ENCODE results near the gene OR13C5. TPM values are rescaled to one million over a fixed set of nuclear protein-coding genes. Genes with fewer than 3 reads are reported as not detected.
"Not testable (repeated sequence)": the region's sequence is repeated elsewhere in the genome, so short reads cannot be mapped to it uniquely, and the experiment has no call there.

Gene OR13C5
- not detected for total RNA-seq
- not detected for polyA plus RNA-seq

DNA sequence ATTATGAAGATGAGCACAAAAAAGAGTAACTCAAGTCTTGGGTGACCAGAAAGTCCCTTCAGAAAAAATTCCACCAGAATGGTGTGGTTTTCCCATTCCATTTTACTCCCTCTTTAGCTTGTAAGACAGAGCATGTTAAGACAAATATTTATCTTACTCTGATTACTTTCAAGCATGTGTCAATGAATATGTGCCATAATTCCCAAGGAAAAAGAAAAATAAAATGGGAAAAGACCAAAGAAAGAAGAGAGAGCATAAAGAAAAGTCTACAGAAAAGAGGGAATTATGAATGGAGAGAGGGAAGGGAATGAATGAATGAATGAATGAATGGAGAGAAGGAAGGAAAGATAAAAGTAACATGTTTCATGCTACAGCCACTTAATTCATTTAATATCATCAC, at the start of gene OR13C5:
Gene OR13C5 (minus strand): TSS at position 101 of the 400 bp plus-strand sequence. CDS start 0 bp downstream, at position 101.
- H3K4me1 ChIP-seq (ENCODE audit: insufficient read depth, low read length); H3K27ac Mint-ChIP-seq; H3K9me3 Mint-ChIP-seq; CTCF ChIA-PET (ENCODE audit: partially characterized antibody); H3K9me3 ChIP-seq (ENCODE audit: control insufficient read depth in 1 of 2, low read length in 2 of 2); H3K36me3 Mint-ChIP-seq; H3K36me3 ChIP-seq (ENCODE audit: insufficient read depth, low read length); DNase-seq; H3K27ac ChIP-seq (ENCODE audit: low read depth, low read length); POLR2A ChIA-PET (ENCODE audit: partially characterized antibody); H3K4me3 ChIP-seq (ENCODE audit: low read length in 2 of 2); H3K27me3 ChIP-seq (ENCODE audit: insufficient read depth, low read length); H3K4me1 Mint-ChIP-seq; H3K4me3 Mint-ChIP-seq; intact Hi-C loops (cut with micrococcal nuclease); H3K27me3 Mint-ChIP-seq: not testable (repeated sequence)

DNA sequence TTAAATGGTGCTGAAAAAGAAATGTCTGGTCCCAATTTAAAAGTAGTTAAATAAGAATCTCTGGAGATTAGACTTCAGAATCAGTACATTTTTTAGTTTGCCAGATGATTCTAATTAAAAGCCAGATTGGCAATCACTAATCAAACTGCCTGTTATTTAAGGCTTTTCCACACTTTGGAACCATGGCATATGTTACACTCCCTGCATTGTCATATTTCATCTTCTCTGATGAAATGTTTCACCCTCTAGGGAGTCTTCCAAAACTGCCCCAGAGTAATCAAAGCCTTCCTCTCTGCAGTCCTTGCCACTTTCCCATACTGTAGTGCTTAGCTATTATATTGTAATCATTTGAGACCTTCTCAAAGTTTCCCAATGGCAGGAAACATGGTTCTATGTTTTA, 36.2 kb upstream of the OR13C5 start:
- H3K4me3 ChIP-seq (ENCODE audit: low read length in 2 of 2) = no peak overlapping the region
- Mint-ChIP-seq H3K9me3 (peaks cover 0 to 31% (median 24%) of the 10 kb centered on the region in 8 donors), H3K4me1 (no peaks in the 10 kb centered on the region), H3K27me3 (no peaks in the 10 kb centered on the region), H3K4me3 (no peak overlapping the region), H3K36me3 (peaks cover 0 to 1% of the 10 kb centered on the region in 2 donors), H3K27ac (no peak overlapping the region)
- ChIA-PET CTCF (ENCODE audit: partially characterized antibody) (no interaction called here), POLR2A (ENCODE audit: partially characterized antibody) (no interaction called here)
- no peaks in the 10 kb centered on the region for H3K9me3 ChIP-seq (ENCODE audit: control insufficient read depth in 1 of 2, low read length in 2 of 2)
- DNase-seq = no peak
- no peaks in the 10 kb centered on the region for H3K27me3 ChIP-seq (ENCODE audit: insufficient read depth, low read length)
- no peak overlapping the region for H3K27ac ChIP-seq (ENCODE audit: low read depth, low read length)
- intact Hi-C loops (cut with micrococcal nuclease) = no loop called here
- no peaks in the 10 kb centered on the region for H3K36me3 ChIP-seq (ENCODE audit: insufficient read depth, low read length)
- H3K4me1 ChIP-seq (ENCODE audit: insufficient read depth, low read length) = no peaks in the 10 kb centered on the region

- H3K4me3 Mint-ChIP-seq = no peak overlapping the region
- no peak for DNase-seq
- ChIA-PET POLR2A (ENCODE audit: partially characterized antibody) (no interaction called here), CTCF (ENCODE audit: partially characterized antibody) (no interaction called here)
- H3K36me3 Mint-ChIP-seq = peaks cover 0 to 1% of the 10 kb centered on the region in 2 donors
- Histone ChIP-seq H3K9me3 (ENCODE audit: control insufficient read depth in 1 of 2, low read length in 2 of 2) (no peaks in the 10 kb centered on the region), H3K4me1 (ENCODE audit: insufficient read depth, low read length) (no peaks in the 10 kb centered on the region), H3K4me3 (ENCODE audit: low read length in 2 of 2) (no peak overlapping the region), H3K27me3 (ENCODE audit: insufficient read depth, low read length) (no peaks in the 10 kb centered on the region), H3K27ac (ENCODE audit: low read depth, low read length) (no peak overlapping the region), H3K36me3 (ENCODE audit: insufficient read depth, low read length) (no peaks in the 10 kb centered on the region)
- H3K9me3 Mint-ChIP-seq = peaks cover 0 to 24% (median 15%) of the 10 kb centered on the region in 8 donors
- H3K27me3 Mint-ChIP-seq = no peaks in the 10 kb centered on the region
- no peaks in the 10 kb centered on the region for H3K4me1 Mint-ChIP-seq
- intact Hi-C loops (cut with micrococcal nuclease) = no loop called here
- no peak overlapping the region for H3K27ac Mint-ChIP-seq
Observed at GRCh38 chr9:104633976-104634520, 34.8 kb upstream of the OR13C5 start.

DNA sequence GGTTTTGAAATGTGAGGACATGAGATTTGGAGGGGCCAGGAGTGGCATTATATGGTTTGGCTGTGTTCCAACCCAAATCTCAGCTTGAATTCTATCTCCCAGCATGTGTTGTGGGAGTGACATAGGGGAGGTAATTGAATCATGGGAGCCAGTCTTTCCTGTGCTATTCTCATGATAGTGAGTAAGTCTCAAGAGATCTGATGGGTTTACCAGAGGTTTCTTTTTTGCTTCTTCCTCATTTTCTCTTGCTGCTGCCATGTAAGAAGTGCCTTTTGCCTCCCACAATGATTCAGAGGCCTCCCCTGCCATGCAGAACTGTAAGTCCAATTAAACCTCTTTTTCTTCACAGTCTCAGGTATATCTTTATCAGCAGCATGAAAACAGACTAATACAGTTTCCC, 26.8 kb upstream of the OR13C5 start:
- H3K4me1 Mint-ChIP-seq; H3K4me3 ChIP-seq (ENCODE audit: low read length in 2 of 2); H3K27ac Mint-ChIP-seq; H3K27me3 ChIP-seq (ENCODE audit: insufficient read depth, low read length); H3K9me3 ChIP-seq (ENCODE audit: control insufficient read depth in 1 of 2, low read length in 2 of 2); CTCF ChIA-PET (ENCODE audit: partially characterized antibody); H3K4me1 ChIP-seq (ENCODE audit: insufficient read depth, low read length); H3K36me3 ChIP-seq (ENCODE audit: insufficient read depth, low read length); intact Hi-C loops (cut with micrococcal nuclease); H3K4me3 Mint-ChIP-seq; POLR2A ChIA-PET (ENCODE audit: partially characterized antibody); DNase-seq; H3K27me3 Mint-ChIP-seq; H3K27ac ChIP-seq (ENCODE audit: low read depth, low read length); H3K36me3 Mint-ChIP-seq: not testable (repeated sequence)
- H3K9me3 Mint-ChIP-seq = peaks cover 0 to 25% (median 6%) of the 10 kb centered on the region in 8 donors

DNA sequence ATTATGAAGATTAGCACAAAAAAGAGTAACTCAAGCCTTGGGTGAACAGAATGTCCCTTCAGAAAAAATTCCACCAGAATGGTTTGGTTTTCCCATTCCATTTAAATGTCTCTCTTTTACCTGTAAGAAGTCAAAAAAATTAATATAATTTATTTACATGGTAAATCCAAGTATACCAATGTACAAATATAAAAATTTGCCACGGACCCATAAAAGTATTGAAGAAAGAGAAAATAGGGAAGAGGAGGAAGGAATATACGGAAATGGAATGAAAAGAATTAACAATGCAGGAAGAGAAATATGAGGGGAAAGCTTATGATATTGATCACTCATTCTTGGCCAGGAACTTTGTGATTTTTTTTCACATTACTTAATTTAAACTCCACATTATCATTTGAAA, 18.9 kb upstream of the OR13C5 start, which contains the start of gene OR13C9:
Gene OR13C9 (minus strand): TSS at position 101 of the 400 bp plus-strand sequence. CDS start 0 bp downstream, at position 101.
- ChIA-PET CTCF (ENCODE audit: partially characterized antibody) (no interaction called here), POLR2A (ENCODE audit: partially characterized antibody) (no interaction called here)
- Mint-ChIP-seq H3K36me3 (no peaks in the 10 kb centered on the region), H3K4me3 (no peak within 1 kb of the TSS), H3K27me3 (no peaks in the 10 kb centered on the region), H3K4me1 (no peaks in the 10 kb centered on the region), H3K9me3 (peaks cover 0 to 11% (median under 1%) of the 10 kb centered on the region in 8 donors), H3K27ac (no peak within 1 kb of the TSS)
- no peaks in the 10 kb centered on the region for H3K9me3 ChIP-seq (ENCODE audit: control insufficient read depth in 1 of 2, low read length in 2 of 2)
- H3K27ac ChIP-seq (ENCODE audit: low read depth, low read length) = no peak within 1 kb of the TSS
- H3K4me1 ChIP-seq (ENCODE audit: insufficient read depth, low read length) = no peaks in the 10 kb centered on the region
- intact Hi-C loops (cut with micrococcal nuclease) = no loop called here
- H3K4me3 ChIP-seq (ENCODE audit: low read length in 2 of 2) = no peak within 1 kb of the TSS
- no peak for DNase-seq
- no peaks in the 10 kb centered on the region for H3K27me3 ChIP-seq (ENCODE audit: insufficient read depth, low read length)
- H3K36me3 ChIP-seq (ENCODE audit: insufficient read depth, low read length) = no peaks in the 10 kb centered on the region

DNA sequence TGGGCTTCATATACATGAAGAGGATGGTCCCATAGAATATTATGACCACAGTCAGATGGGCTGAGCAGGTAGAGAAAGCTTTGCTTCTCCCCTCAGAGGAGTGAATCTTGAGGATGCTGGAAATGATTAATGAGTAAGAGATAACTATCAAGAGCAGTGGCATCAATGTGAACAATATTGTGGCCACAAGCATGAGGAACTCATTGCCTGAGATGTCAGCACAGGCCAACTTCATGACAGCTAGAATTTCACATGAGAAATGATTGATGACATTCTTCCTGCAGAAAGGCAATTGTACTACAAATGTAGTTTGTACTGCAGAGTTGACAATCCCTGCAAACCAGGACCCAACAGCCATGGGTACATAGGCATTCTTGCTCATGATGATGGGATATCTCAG, 18.2 kb upstream of the OR13C5 start:
- Histone ChIP-seq H3K36me3 (ENCODE audit: insufficient read depth, low read length) (no peaks in the 10 kb centered on the region), H3K4me3 (ENCODE audit: low read length in 2 of 2) (no peak overlapping the region), H3K27me3 (ENCODE audit: insufficient read depth, low read length) (no peaks in the 10 kb centered on the region), H3K9me3 (ENCODE audit: control insufficient read depth in 1 of 2, low read length in 2 of 2) (no peaks in the 10 kb centered on the region), H3K4me1 (ENCODE audit: insufficient read depth, low read length) (no peaks in the 10 kb centered on the region), H3K27ac (ENCODE audit: low read depth, low read length) (no peak overlapping the region)
- CTCF ChIA-PET (ENCODE audit: partially characterized antibody) = no interaction called here
- Mint-ChIP-seq H3K27ac (no peak overlapping the region), H3K9me3 (peaks cover 0 to 8% (median under 1%) of the 10 kb centered on the region in 8 donors), H3K4me3 (no peak overlapping the region), H3K36me3 (no peaks in the 10 kb centered on the region), H3K27me3 (peaks cover 0 to 2% of the 10 kb centered on the region in 2 donors), H3K4me1 (no peaks in the 10 kb centered on the region)
- intact Hi-C loops (cut with micrococcal nuclease) = no loop called here
- DNase-seq = no peak
- POLR2A ChIA-PET (ENCODE audit: partially characterized antibody) = no interaction called here

GRCh38 chr9:104611213-104611612, 12.0 kb upstream of the OR13C5 start:
- Histone ChIP-seq H3K4me3 (ENCODE audit: low read length in 2 of 2) (no peak overlapping the region), H3K4me1 (ENCODE audit: insufficient read depth, low read length) (no peaks in the 10 kb centered on the region), H3K27ac (ENCODE audit: low read depth, low read length) (no peak overlapping the region), H3K9me3 (ENCODE audit: control insufficient read depth in 1 of 2, low read length in 2 of 2) (no peaks in the 10 kb centered on the region), H3K27me3 (ENCODE audit: insufficient read depth, low read length) (no peaks in the 10 kb centered on the region), H3K36me3 (ENCODE audit: insufficient read depth, low read length) (no peaks in the 10 kb centered on the region)
- POLR2A ChIA-PET (ENCODE audit: partially characterized antibody) = no interaction called here
- intact Hi-C loops (cut with micrococcal nuclease) = no loop called here
- H3K9me3 Mint-ChIP-seq = peaks cover 0 to 7% (median 0%) of the 10 kb centered on the region in 8 donors
- no peak overlapping the region for H3K4me3 Mint-ChIP-seq
- CTCF ChIA-PET (ENCODE audit: partially characterized antibody) = no interaction called here
- H3K4me1 Mint-ChIP-seq = no peaks in the 10 kb centered on the region
- H3K36me3 Mint-ChIP-seq = no peaks in the 10 kb centered on the region
- no peak overlapping the region for H3K27ac Mint-ChIP-seq
- peaks cover 0 to 2% of the 10 kb centered on the region in 2 donors for H3K27me3 Mint-ChIP-seq
- no peak for DNase-seq

GRCh38 chr9:104608336-104608735, 9.1 kb upstream of the OR13C5 start:
- Mint-ChIP-seq H3K27me3 (peaks cover 0 to 2% of the 10 kb centered on the region in 2 donors), H3K4me1 (no peaks in the 10 kb centered on the region), H3K27ac (no peak overlapping the region), H3K9me3 (peaks cover 0 to 3% (median 0%) of the 10 kb centered on the region in 8 donors), H3K36me3 (no peaks in the 10 kb centered on the region), H3K4me3 (no peak overlapping the region)
- H3K36me3 ChIP-seq (ENCODE audit: insufficient read depth, low read length) = no peaks in the 10 kb centered on the region
- no peaks in the 10 kb centered on the region for H3K27me3 ChIP-seq (ENCODE audit: insufficient read depth, low read length)
- DNase-seq = no peak
- H3K4me1 ChIP-seq (ENCODE audit: insufficient read depth, low read length) = no peaks in the 10 kb centered on the region
- ChIA-PET POLR2A (ENCODE audit: partially characterized antibody) (no interaction called here), CTCF (ENCODE audit: partially characterized antibody) (no interaction called here)
- H3K27ac ChIP-seq (ENCODE audit: low read depth, low read length) = no peak overlapping the region
- intact Hi-C loops (cut with micrococcal nuclease) = no loop called here
- H3K4me3 ChIP-seq (ENCODE audit: low read length in 2 of 2) = no peak overlapping the region
- H3K9me3 ChIP-seq (ENCODE audit: control insufficient read depth in 1 of 2, low read length in 2 of 2) = no peaks in the 10 kb centered on the region

Data from CD4-positive, alpha-beta memory T cell (primary cell).